Liver (tissue), 9 donors: ENCODE measurements around the gene VAPB. TPM values are rescaled to one million over a fixed set of nuclear protein-coding genes. Genes with fewer than 3 reads are reported as not detected.

Experiments used
- DNase-seq: peaks from one replicate; pipeline ENCODE4 v3.0.0-alpha.2; 2017; ENCODE audit warnings: low spot score
- H3K27ac ChIP-seq, 2 donors: one replicate each; pipeline ENCODE4 v1.7.0; 2013; ENCODE audit warnings: inconsistent platforms in 2 of 2, low read length in 2 of 2, control low read depth in 1 of 2, low read depth in 1 of 2, mild to moderate bottlenecking in 1 of 2
- H3K27me3 ChIP-seq, 4 donors: one replicate each; pipeline versions ENCODE4 v1.6.1 to v1.7.0; 2013; ENCODE audit warnings: low read length in 3 of 4, inconsistent platforms in 1 of 4, mild to moderate bottlenecking in 1 of 4, moderate library complexity in 1 of 4; ENCODE audit not compliant: control insufficient read depth in 4 of 4, insufficient read depth in 4 of 4
- H3K36me3 ChIP-seq, 4 donors: one replicate each; pipeline versions ENCODE4 v1.6.1 to v1.7.0; 2013; ENCODE audit warnings: low read length in 3 of 4, mild to moderate bottlenecking in 3 of 4, low read depth in 1 of 4, moderate library complexity in 1 of 4; ENCODE audit not compliant: control insufficient read depth in 4 of 4, insufficient read depth in 3 of 4
- H3K4me1 ChIP-seq, 4 donors: one replicate each; pipeline versions ENCODE4 v1.6.1 to v1.7.0; 2013; ENCODE audit warnings: low read length in 3 of 4, mild to moderate bottlenecking in 3 of 4, moderate library complexity in 1 of 4; ENCODE audit not compliant: control insufficient read depth in 4 of 4, insufficient read depth in 4 of 4
- H3K4me3 ChIP-seq, 3 donors: one replicate each; pipeline versions ENCODE4 v1.6.1 to v1.7.0; 2013; ENCODE audit warnings: low read length in 3 of 3, control low read depth in 1 of 3, low read depth in 1 of 3, mild to moderate bottlenecking in 1 of 3
- H3K9ac ChIP-seq, 2 donors: one replicate each; pipeline ENCODE4 v1.7.0; 2013; ENCODE audit warnings: low read length in 2 of 2, mild to moderate bottlenecking in 2 of 2, moderate library complexity in 2 of 2, control low read depth in 1 of 2, low read depth in 1 of 2
- H3K9me3 ChIP-seq, 4 donors: one replicate each; pipeline versions ENCODE4 v1.6.1 to v1.7.0; 2013; ENCODE audit warnings: low read length in 3 of 4; ENCODE audit not compliant: control insufficient read depth in 4 of 4
- ATF3 ChIP-seq: IDR thresholded peaks from 2 replicates; pipeline ENCODE4 v1.6.1; 2016; ENCODE audit warnings: antibody characterized with exemption
- CTCF ChIP-seq: fragments of 150-350 bp; IDR thresholded peaks from 2 replicates; pipeline ENCODE4 v1.5.1; 2017; ENCODE audit warnings: improper control_type of control experiment, low read depth, low read length; ENCODE audit not compliant: missing input control
- EGR1 ChIP-seq, 2 donors: IDR thresholded peaks; 2 replicates each; pipeline ENCODE4 v1.6.1; 2016 to 2018; ENCODE audit warnings: antibody characterized with exemption in 2 of 2, low read depth in 2 of 2
- FOXA1 ChIP-seq: IDR thresholded peaks from 2 replicates; pipeline ENCODE4 v1.6.1; 2016; ENCODE audit warnings: antibody characterized with exemption
- FOXA2 ChIP-seq: IDR thresholded peaks from 2 replicates; pipeline ENCODE4 v1.6.1; 2016; ENCODE audit warnings: antibody characterized with exemption
- GABPA ChIP-seq, 2 donors: IDR thresholded peaks in 1 of 2; conservative IDR thresholded peaks in 1 of 2; 2 replicates each; pipeline ENCODE4 v1.6.1; 2016; ENCODE audit warnings: antibody characterized with exemption in 2 of 2, mild to moderate bottlenecking in 1 of 2, moderate library complexity in 1 of 2
- HNF4A ChIP-seq, 2 donors: conservative IDR thresholded peaks; 2 replicates each; pipeline ENCODE4 v1.6.1; 2016; ENCODE audit warnings: antibody characterized with exemption in 2 of 2, mild to moderate bottlenecking in 2 of 2
- HNF4G ChIP-seq: IDR thresholded peaks from 2 replicates; pipeline ENCODE4 v1.6.1; 2016; ENCODE audit warnings: antibody characterized with exemption
- JUND ChIP-seq, 2 donors: IDR thresholded peaks; 2 replicates each; pipeline ENCODE4 v1.6.1; 2016; ENCODE audit warnings: antibody characterized with exemption in 2 of 2
- MAX ChIP-seq: IDR thresholded peaks from 2 replicates; pipeline ENCODE4 v1.6.1; 2016; ENCODE audit warnings: antibody characterized with exemption
- NR2F2 ChIP-seq: IDR thresholded peaks from 2 replicates; pipeline ENCODE4 v1.6.1; 2016; ENCODE audit warnings: antibody characterized with exemption
- RAD21 ChIP-seq, 2 donors: IDR thresholded peaks; 2 replicates each; pipeline ENCODE4 v1.6.1; 2016; ENCODE audit warnings: antibody characterized with exemption in 2 of 2, mild to moderate bottlenecking in 2 of 2
- REST ChIP-seq: IDR thresholded peaks from 2 replicates; pipeline ENCODE4 v1.6.1; 2016; ENCODE audit warnings: antibody characterized with exemption, mild to moderate bottlenecking
- RXRA ChIP-seq, 2 donors: IDR thresholded peaks; 2 replicates each; pipeline ENCODE4 v1.6.1; 2017 to 2018; ENCODE audit warnings: antibody characterized with exemption in 2 of 2, mild to moderate bottlenecking in 1 of 2
- SP1 ChIP-seq: IDR thresholded peaks from 2 replicates; pipeline ENCODE4 v1.6.1; 2018; ENCODE audit warnings: antibody characterized with exemption, mild to moderate bottlenecking
- TAF1 ChIP-seq: conservative IDR thresholded peaks from 2 replicates; pipeline ENCODE4 v1.6.1; 2016; ENCODE audit warnings: antibody characterized with exemption, mild to moderate bottlenecking
- YY1 ChIP-seq: IDR thresholded peaks from 2 replicates; pipeline ENCODE4 v1.6.1; 2016; ENCODE audit warnings: antibody characterized with exemption, mild to moderate bottlenecking
- ZBTB33 ChIP-seq: IDR thresholded peaks from 2 replicates; pipeline ENCODE4 v1.6.1; 2016; ENCODE audit warnings: antibody characterized with exemption
- WGBS: extraction: QIAGEN DNeasy Blood & Tissue Kit; methylation state at CpG from one replicate; pipeline ENCODE4 v1.1.7; 2013; 5-methylcytosine and 5-hydroxymethylcytosine counted together
- polyA plus RNA-seq, 2 donors: library from polyadenylated mRNA; stranded (reverse) in 1 of 2; unstranded in 1 of 2; fragments of 200-250 nt in 1 of 2; fragments of >200 nt in 1 of 2; fragmentation: Nextera tagmentation in 1 of 2; extraction: Ambion mirVana in 1 of 2; gene quantifications; one replicate each; pipeline versions ENCODE4 v1.2.1 to v1.2.3, GENCODE V29; 2013 to 2015
- total RNA-seq, 2 donors: library from RNA; depleted of rRNA; stranded (reverse); fragments of >200 nt; gene quantifications; one replicate each; pipeline ENCODE4 v1.2.3, GENCODE V29; 2014
- donor health status: healthy.
- donor health status: healthy.
- donor health status: healthy.
- donor health status: healthy.
- donor health status: healthy.

The VAPB gene
- total and polyA plus RNA-seq, 4 donors: 12.2 to 21.7 (median 18.5) TPM

GRCh38 chr20:58344741-58345140 lies 44.3 kb upstream of the VAPB start:
- TF ChIP-seq CTCF (no peak), FOXA2 (no peak), TAF1 (no peak), SP1 (no peak), HNF4G (no peak), RXRA (IDR thresholded peaks at IDR 0.05) (no peak), ZBTB33 (no peak), REST (no peak), GABPA (IDR thresholded peaks at IDR 0.05 in 1 of 2, conservative IDR thresholded peaks at IDR 0.05 in 1 of 2) (no peak), JUND (IDR thresholded peaks at IDR 0.05) (no peak), RAD21 (IDR thresholded peaks at IDR 0.05) (no peak), YY1 (no peak), FOXA1 (no peak), NR2F2 (no peak), HNF4A (conservative IDR thresholded peaks at IDR 0.05) (no peak), ATF3 (no peak), MAX (no peak), EGR1 (IDR thresholded peaks at IDR 0.05; ENCODE audit: low read depth in 2 of 2) (no peak)
- Histone ChIP-seq H3K27me3 (no peaks in the 10 kb centered on the region), H3K27ac (no peak overlapping the region), H3K9ac (no peak overlapping the region), H3K4me3 (no peak overlapping the region), H3K4me1 (no peaks in the 10 kb centered on the region), H3K9me3 (no peaks in the 10 kb centered on the region), H3K36me3 (peaks cover 2 to 16% (median 10%) of the 10 kb centered on the region in 4 donors)
- WGBS: 97% methylated on average over 4 of the region's 4 CpGs
- no peak for DNase-seq
